Measurements from ENCODE around the gene TPCN2. TPM values are rescaled to one million over a fixed set of nuclear protein-coding genes. Genes with fewer than 3 reads are reported as not detected.

TPCN2 gene
- total and polyA plus RNA-seq, 2 donors: 14.0 to 14.4 TPM

DNA sequence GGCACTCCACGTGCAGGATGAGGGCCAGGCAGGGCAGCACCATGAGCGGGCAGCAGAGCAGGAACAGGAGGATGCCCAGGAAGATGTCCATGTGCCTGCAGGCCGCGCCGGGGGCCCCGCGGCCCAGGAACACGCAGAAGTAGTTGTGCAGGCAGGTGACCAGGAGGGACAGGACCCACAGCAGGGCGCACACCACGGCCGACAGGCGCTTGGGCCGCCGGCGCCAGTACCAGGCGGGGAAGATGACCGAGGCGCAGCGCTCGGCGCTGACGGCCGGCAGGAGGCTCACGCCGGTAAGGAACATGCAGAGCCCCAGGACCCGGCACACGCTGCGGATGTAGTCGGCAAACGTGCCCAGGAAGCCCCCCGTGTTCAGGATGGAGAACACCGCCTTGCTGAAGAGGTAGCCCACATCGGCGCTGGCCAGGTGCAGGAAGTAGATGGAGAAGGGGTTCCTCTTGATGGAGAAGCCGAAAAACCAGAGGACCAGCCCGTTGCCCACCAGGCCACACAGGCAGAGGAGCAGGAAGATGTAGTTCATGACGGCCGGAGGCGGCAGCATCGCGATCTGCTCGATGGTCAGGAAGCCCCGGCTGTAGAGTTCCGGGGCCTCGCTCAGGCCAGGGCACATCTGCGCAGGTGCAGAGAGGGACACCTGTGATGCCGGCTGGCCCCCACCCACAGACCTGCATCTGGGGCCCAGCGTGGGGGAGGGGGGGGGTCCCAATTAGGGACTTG, 42.9 kb upstream of the TPCN2 start:
- Histone ChIP-seq H3K36me3 (ENCODE audit: insufficient read depth) (no peaks in the 10 kb centered on the region), H3K4me3 (ENCODE audit: low read depth, low read length) (no peak overlapping the region), H3K4me1 (ENCODE audit: insufficient read depth) (no peaks in the 10 kb centered on the region), H3K27ac (ENCODE audit: low read depth) (no peak overlapping the region)
- no peak for DNase-seq (ENCODE audit: extremely low spot score)
- WGBS: 90% methylated on average over 48 of the region's 48 CpGs

DNA sequence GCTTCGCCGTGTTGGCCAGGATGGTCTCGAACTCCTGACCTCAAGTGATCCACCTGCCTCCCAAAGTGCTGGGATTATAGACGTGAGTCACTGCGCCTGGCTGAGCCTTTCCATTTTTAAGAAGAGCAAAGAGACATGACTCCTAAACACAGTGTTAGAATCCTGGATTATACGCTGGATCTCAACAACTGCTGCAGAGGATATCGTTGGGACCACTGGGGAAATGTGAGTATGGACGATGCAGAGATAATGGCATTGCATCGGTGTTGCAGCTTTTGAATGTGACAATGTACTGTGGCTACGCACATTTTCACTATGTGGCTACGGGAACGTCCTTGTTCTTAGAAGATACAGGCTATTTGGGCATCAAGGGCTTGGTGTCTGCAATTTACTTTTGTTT, 41.9 kb upstream of the TPCN2 start:
- Histone ChIP-seq H3K36me3 (ENCODE audit: insufficient read depth) (no peaks in the 10 kb centered on the region), H3K4me3 (ENCODE audit: low read depth, low read length) (no peak overlapping the region), H3K4me1 (ENCODE audit: insufficient read depth) (no peaks in the 10 kb centered on the region), H3K27ac (ENCODE audit: low read depth) (no peak overlapping the region)
- no peak for DNase-seq (ENCODE audit: extremely low spot score)
- 80% methylated on average over 12 of the region's 12 CpGs for WGBS

DNA sequence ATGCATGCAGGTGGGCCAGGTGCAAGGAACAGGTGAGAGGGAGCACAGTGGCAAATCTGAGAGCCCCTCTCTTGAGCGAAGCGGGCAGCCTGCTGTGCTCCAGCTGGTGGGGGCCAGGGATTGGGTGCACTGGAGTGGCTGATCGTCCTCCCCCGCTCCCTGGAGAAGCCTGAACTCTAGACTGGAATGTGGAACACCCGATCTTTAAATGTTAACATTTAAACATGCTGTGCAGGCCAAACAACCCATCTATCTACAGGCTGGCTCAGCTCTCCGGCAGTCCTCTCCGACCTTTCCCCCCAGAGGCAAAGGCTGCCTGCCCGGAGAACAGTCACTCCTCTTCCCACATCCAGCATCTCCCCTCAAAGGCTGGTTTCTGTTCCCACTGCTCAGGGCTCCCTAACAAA, 40.8 kb upstream of the TPCN2 start:
- no peaks in the 10 kb centered on the region for H3K36me3 ChIP-seq (ENCODE audit: insufficient read depth)
- WGBS: 22% methylated on average over 8 of the region's 8 CpGs
- DNase-seq (ENCODE audit: extremely low spot score): no peak
- no peak overlapping the region for H3K4me3 ChIP-seq (ENCODE audit: low read depth, low read length)
- H3K27ac ChIP-seq (ENCODE audit: low read depth): peak overlapping the region; percentile 58
- no peaks in the 10 kb centered on the region for H3K4me1 ChIP-seq (ENCODE audit: insufficient read depth)

DNA sequence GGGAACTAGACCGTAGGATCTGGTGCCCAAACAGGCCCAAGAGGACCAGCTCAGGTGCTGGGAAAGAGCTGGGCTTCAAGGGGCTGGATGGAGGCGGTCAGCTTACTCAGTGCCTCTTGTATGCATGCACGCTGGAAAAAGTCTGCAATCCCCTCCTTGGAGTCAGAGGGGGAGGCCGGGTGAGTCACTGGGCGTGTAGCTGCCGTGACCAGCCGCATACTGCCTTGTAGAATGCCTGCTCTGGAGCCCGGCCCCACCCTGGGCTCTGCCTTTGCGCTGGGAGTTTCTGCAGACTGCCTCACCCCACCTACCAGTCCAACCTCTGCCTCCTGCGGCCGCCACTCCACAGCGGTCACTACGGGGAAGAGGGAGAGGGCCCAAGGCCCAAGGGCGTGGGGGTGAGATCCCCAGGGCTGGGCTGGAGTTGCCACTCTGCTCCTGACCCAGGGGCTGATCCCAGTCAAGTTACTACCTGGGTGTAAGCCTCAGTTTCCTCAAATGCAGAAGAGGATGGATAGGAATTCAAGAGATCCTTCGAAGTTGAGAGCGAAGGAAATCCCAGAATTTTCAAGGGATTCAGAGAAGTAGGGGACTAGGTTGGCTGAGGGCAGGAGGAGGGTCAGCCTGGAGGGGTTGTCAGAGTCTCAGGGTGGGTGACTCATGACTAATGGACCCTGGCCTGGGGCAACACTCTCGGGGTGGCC, 39.8 kb upstream of the TPCN2 start:
- no peaks in the 10 kb centered on the region for H3K4me1 ChIP-seq (ENCODE audit: insufficient read depth)
- H3K4me3 ChIP-seq (ENCODE audit: low read depth, low read length): no peak overlapping the region
- 23% methylated on average over 17 of the region's 17 CpGs for WGBS
- no peak for DNase-seq (ENCODE audit: extremely low spot score)
- H3K27ac ChIP-seq (ENCODE audit: low read depth): peak overlapping the region; percentile 93
- no peaks in the 10 kb centered on the region for H3K36me3 ChIP-seq (ENCODE audit: insufficient read depth)

DNA sequence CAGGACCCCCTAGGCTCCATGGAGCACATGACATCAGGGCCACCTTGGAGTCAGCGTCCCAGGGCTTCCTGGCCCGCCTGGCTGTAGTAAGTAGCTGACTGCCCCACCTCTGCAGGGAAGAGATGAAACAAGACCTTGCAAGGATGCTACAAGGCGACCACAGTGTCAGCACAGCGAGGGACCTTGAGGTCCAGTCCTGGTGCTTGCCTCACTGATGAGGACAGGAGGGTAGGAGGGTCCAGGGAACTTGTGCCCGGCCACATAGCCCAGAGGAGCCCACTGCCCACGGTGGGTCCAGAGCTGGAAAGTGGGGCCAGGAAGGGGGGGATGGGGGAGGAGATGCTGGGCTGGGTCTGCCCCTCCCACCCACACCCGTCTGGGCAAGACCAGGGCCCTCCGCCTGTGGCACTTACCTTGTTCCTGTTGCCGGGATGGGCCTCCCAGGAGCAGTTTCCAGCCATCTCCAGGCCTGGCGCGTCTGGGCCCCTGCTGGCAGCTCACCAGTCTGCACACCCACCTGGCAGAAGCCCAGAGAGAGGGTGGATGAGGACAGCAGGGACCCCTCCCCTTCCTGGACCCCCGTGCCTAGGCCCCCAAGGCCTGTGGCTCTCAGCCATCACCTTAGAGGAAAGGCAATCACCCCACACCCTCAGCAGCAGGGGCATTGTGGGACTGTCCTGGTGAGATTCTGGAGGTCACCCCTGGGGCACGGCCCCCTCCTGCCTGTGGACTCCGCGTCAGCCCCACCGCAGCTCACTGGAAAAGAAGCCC, 39.1 kb upstream of the TPCN2 start:
- DNase-seq (ENCODE audit: extremely low spot score): no peak
- no peak overlapping the region for H3K4me3 ChIP-seq (ENCODE audit: low read depth, low read length)

DNA sequence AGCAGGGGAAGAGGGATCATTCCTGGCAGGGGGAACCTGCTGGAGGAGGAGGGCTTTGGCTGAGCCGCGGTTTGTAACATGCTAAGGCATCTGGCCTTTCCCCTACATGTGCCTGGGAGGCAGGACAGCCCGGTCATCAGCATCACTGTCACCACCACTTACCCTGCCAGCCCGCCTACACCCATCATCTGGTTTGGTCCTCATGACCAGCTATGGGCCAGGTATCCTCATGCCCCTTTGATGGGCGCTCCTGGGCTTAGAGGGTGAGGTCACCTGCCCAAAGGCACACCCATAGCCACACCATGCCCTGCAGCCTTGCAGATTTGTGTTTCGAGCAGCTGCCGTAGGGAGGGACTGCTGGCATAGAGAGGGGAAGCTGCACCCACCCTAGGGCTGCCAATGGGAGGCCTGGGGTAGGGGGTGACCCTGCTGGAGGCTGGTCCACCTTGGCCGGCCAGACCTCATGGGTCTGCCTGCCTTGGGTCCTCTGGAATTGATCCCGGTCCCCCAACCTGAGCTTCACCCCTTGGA, 38.3 kb upstream of the TPCN2 start:
- Histone ChIP-seq H3K4me3 (ENCODE audit: low read depth, low read length) (peak overlapping the region; percentile 55), H3K4me1 (ENCODE audit: insufficient read depth) (no peaks in the 10 kb centered on the region), H3K27ac (ENCODE audit: low read depth) (peak overlapping the region; percentile 93), H3K36me3 (ENCODE audit: insufficient read depth) (no peaks in the 10 kb centered on the region)
- DNase-seq (ENCODE audit: extremely low spot score): no peak
- WGBS: 25% methylated on average over 9 of the region's 9 CpGs

More for the DNA sequence above, 39.1 kb upstream of the TPCN2 start:
- H3K27ac ChIP-seq (ENCODE audit: low read depth): peak overlapping the region; percentile 93
- H3K4me1 ChIP-seq (ENCODE audit: insufficient read depth): no peaks in the 10 kb centered on the region
- WGBS: 39% methylated on average over 16 of the region's 16 CpGs
- H3K36me3 ChIP-seq (ENCODE audit: insufficient read depth): no peaks in the 10 kb centered on the region

DNA sequence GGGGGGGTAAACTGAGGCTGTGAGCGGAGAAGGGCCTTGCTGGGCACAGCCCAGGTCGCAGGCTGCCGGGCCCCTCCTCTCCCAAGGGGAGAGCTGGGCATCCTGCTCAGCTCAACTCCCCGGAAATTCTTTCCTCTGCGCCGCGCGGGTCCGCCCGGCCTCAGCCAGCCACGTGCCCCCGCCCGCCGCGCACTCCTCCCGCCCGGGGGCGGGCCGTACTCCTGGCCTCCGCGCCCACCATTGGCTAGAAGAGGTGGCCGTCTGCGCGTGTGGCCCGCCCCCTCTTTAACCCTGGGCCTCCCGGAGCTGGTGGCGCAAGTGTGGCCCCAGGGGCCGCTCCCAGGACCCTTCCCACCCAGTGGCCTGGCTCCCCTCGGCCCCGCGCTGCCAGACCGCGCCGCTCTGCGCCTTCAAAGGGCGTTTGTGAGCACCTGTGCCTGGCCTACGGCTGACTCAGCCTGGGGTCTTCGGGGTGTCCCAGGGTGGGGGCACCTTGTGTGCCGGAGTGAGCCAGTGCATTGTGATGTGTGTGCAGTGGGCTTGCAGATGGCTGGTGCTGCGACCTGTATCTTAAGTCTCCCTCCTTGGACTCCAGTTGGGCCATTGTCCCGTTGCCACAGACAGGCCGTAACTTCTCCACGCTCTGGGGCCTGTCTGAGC, 37.6 kb upstream of the TPCN2 start:
- H3K36me3 ChIP-seq (ENCODE audit: insufficient read depth): no peaks in the 10 kb centered on the region
- H3K4me3 ChIP-seq (ENCODE audit: low read depth, low read length): peak overlapping the region; percentile 55
- WGBS: 6% methylated on average over 43 of the region's 43 CpGs
- no peaks in the 10 kb centered on the region for H3K4me1 ChIP-seq (ENCODE audit: insufficient read depth)
- no peak for DNase-seq (ENCODE audit: extremely low spot score)
- H3K27ac ChIP-seq (ENCODE audit: low read depth): peak overlapping the region; percentile 73

DNA sequence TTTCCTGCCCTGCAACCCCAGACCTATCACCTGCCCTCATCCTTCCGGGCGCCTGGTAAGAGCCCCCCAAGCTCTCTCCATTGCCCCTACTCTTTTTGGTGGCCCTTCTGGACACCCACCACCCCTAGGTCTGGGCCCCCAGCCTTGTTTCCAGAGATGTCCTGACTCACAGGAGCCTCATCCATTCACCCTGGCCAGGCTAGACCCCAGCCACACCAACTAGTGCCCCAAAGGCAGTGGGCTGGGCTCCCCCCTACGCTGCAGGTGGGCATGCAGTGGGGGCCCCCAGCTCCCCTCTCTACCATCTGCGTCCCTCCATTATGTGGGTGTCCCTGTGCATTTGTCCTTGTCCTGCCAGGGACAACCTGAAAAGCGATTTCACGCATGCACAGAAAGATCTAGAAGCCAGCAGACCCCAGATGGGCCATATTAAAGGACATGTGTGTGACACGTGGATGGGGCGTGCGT, 37.1 kb upstream of the TPCN2 start:
- 35% methylated on average over 9 of the region's 9 CpGs for WGBS
- Histone ChIP-seq H3K4me3 (ENCODE audit: low read depth, low read length) (peak overlapping the region; percentile 55), H3K4me1 (ENCODE audit: insufficient read depth) (no peaks in the 10 kb centered on the region), H3K27ac (ENCODE audit: low read depth) (peak overlapping the region; percentile 71), H3K36me3 (ENCODE audit: insufficient read depth) (no peaks in the 10 kb centered on the region)
- no peak for DNase-seq (ENCODE audit: extremely low spot score)

DNA sequence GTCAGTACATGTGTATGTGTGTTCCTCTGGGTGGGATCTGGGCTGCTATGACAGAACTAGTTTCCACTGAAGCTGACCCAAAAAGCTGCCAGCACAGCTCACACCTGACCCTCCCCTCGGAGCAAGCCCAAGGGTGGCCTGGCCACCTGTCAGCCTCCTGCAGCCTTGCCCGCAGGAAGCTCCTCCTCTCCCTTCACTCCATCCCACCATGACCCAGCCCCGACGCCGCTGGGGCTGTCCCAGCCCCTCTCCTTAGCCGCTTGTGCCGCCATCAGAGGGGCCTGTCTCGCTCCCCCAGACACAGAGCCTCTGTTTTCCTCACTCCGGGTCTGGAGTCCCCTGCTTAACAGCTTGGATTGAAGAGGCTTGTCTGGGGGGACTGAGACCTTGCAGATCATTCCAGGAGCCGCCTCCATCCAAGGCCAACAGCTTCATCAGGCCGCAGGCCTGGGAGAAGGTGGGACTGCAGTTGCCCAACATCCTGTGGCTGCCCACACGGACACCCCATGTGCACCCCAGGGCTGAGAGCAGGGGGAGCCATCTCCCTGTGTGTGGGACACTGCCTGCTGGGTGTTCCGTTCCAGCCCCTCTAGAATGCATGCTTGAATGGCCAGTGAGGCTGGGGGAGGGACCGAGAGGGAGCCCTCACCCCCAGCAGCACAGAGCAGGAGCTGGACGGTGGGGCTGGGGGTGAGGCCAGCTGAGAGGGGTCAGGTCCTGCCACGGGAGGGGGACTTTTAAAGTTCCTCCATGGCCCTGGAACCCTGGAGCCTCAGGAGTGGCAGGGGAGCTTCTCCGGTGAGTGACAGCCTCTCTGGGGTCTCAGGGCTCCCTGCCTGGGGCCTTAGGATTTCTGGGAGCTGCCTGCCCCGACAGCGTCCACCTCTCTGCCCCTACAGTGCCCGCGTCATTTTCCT, 36.4 kb upstream of the TPCN2 start:
- 15% methylated on average over 21 of the region's 21 CpGs for WGBS
- no peak for DNase-seq (ENCODE audit: extremely low spot score)

DNA sequence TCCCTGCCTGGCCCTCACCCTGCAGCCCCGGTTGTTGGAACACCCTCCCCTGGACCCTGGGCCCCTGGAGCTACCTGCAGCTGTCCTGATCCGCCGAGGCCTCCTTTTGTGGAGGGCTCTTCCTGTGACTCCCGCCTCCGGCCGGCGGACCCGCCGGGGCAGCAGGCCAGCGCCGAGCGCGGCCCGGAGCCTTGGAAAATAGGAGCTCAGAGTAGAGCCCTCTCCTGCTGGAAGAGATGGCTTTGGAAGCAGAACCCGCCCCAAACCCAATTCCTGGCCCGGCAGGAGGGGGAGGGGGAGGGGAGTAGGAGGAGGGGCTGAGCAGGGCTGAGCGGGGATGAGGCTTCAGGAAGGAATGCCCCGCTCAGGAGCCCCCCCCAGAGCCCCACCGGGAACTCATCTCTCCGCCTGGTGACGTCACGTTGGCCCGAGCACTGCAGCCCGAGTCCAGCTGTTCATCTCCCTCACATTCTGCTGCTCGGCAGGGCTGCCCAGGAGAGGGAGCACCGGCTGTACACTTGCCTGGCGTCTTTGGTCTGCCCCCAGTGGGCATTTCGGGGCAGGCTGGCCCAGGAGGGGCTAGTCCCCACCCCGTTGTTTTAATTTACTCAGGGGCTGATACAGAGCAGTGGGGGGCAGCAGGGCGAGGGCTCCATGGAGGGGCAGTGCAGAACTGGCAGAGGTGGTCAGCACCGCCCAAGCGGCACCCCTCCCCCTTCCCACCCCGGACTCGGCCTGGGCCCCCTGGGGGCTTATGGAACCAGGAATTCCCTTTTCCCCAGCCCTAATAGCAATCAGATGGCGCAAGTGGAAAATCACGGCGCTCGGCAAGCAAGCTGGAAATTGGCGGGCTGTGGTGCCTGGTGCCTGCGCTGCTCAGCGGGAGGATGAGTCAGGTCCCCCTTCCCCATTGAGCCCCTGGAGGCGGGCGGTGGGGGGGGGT, 35.5 kb upstream of the TPCN2 start, which contains the start of gene MRGPRF:
TSS of gene MRGPRF (minus strand) at position 238 of the 943 bp plus-strand sequence. CDS start 3,345 bp downstream, outside the sequence.
- Histone ChIP-seq H3K4me3 (ENCODE audit: low read depth, low read length) (peak within 1 kb of the TSS; percentile 55), H3K36me3 (ENCODE audit: insufficient read depth) (no peaks in the 10 kb centered on the region), H3K4me1 (ENCODE audit: insufficient read depth) (no peaks in the 10 kb centered on the region), H3K27ac (ENCODE audit: low read depth) (peak within 1 kb of the TSS; percentile 90)
- 4% methylated on average over 43 of the region's 43 CpGs for WGBS
- DNase-seq (ENCODE audit: extremely low spot score): no peak

More for the DNA sequence above, 36.4 kb upstream of the TPCN2 start:
- H3K4me1 ChIP-seq (ENCODE audit: insufficient read depth): no peaks in the 10 kb centered on the region
- H3K27ac ChIP-seq (ENCODE audit: low read depth): peak overlapping the region; percentile 81
- H3K36me3 ChIP-seq (ENCODE audit: insufficient read depth): no peaks in the 10 kb centered on the region
- peak overlapping the region; percentile 55 for H3K4me3 ChIP-seq (ENCODE audit: low read depth, low read length)

DNA sequence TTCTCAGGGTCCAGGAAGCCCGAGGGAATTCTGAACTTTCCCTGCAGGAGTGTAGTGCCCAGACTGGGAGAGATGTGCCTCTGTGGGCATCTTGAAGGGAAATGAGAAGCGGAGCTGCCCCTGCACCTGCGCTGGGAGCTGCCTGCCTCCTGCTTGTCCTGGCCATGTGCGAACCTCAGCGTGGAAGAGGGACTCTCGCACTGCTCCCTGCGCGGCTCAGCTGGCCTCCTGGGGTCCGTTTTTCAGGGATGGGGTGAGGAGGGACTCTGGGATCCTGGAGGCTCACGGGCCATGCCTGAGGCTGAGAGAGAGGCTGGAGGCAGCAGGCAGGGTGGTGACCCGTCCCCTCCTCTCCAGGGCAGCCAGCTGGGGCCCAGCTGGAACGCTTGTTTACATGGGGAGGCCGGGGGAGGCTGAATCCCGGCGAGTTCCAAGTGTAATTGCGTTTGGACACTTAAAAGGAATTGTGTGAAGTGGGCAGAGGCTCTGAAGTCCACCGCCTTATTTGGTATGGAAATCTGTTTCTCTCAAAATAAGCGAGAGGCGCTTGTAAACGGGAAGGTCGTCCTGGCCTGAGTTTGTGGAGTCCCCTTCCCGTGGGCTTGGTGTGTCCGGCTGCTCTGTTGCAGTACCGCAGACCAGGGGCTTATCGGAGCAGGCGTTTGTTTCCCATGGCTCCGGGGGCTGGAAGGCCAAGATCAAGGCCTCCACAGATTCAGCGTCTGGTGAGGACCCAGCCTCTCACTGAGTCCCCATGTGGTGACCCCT, 34.5 kb upstream of the TPCN2 start:
- H3K27ac ChIP-seq (ENCODE audit: low read depth): peak overlapping the region; percentile 90
- H3K4me3 ChIP-seq (ENCODE audit: low read depth, low read length): peak overlapping the region; percentile 55
- 14% methylated on average over 28 of the region's 28 CpGs for WGBS
- DNase-seq (ENCODE audit: extremely low spot score): no peak
- no peaks in the 10 kb centered on the region for H3K4me1 ChIP-seq (ENCODE audit: insufficient read depth)
- H3K36me3 ChIP-seq (ENCODE audit: insufficient read depth): no peaks in the 10 kb centered on the region

Data from urinary bladder (tissue), 4 donors.